Astrocyte (in vitro differentiated cells and primary cell): ENCODE measurements around the gene ABHD4.

Experiments used
- CTCF ChIP-seq: IDR thresholded peaks from 2 replicates; pipeline ENCODE4 v1.5.1; 2011; ENCODE audit warnings: low read depth, mild to moderate bottlenecking, inconsistent platforms, low read length, moderate library complexity; ENCODE audit not compliant: insufficient read depth
- EZH2 ChIP-seq: IDR thresholded peaks from 2 replicates; pipeline ENCODE4 v1.6.1; 2012; ENCODE audit warnings: mild to moderate bottlenecking, low read length, inconsistent platforms; ENCODE audit not compliant: insufficient read depth

GRCh38 chr14:22556021-22556989, 41.8 kb upstream of the ABHD4 start:
- no peak for TF ChIP-seq CTCF
- no peak for TF ChIP-seq EZH2
